Effector memory CD4-positive, alpha-beta T cell (primary cell): ENCODE measurements around the gene ZNF785.
"Not testable (repeated sequence)": the region's sequence is repeated elsewhere in the genome, so short reads cannot be mapped to it uniquely, and the experiment has no call there.

Experiments
- DNase-seq, 3 donors: peaks; one replicate each; pipeline ENCODE4 v3.0.0-alpha.2; 2020
- H3K27ac ChIP-seq: 2 replicates; pipeline ENCODE4 v1.7.0; 2013; ENCODE audit warnings: mild to moderate bottlenecking, low read length, moderate library complexity; ENCODE audit not compliant: insufficient read depth, poor library complexity, severe bottlenecking
- H3K27me3 ChIP-seq: replicated peaks from 2 replicates; pipeline ENCODE4 v1.7.0; 2013; ENCODE audit warnings: mild to moderate bottlenecking, low read length; ENCODE audit not compliant: insufficient read depth, control insufficient read depth, poor library complexity, severe bottlenecking
- H3K36me3 ChIP-seq: 2 replicates; pipeline ENCODE4 v1.7.0; 2013; ENCODE audit warnings: mild to moderate bottlenecking, low read length, moderate library complexity; ENCODE audit not compliant: control insufficient read depth, insufficient read depth
- H3K4me1 ChIP-seq: 2 replicates; pipeline ENCODE4 v1.7.0; 2013; ENCODE audit warnings: low read length, mild to moderate bottlenecking; ENCODE audit not compliant: control insufficient read depth, insufficient read depth, poor library complexity, severe bottlenecking
- H3K4me3 ChIP-seq: 2 replicates; pipeline ENCODE4 v1.7.0; 2013; ENCODE audit warnings: low read length, low read depth, mild to moderate bottlenecking; ENCODE audit not compliant: insufficient read depth, poor library complexity, severe bottlenecking
- H3K9me3 ChIP-seq: 2 replicates; pipeline ENCODE4 v1.7.0; 2013; ENCODE audit warnings: mild to moderate bottlenecking, low read length, moderate library complexity; ENCODE audit not compliant: control insufficient read depth
- total RNA-seq, 3 donors: gene quantifications; one replicate each; lab custom pipeline; 2026; lab: John Stamatoyannopoulos, UW

The ZNF785 gene
- total RNA-seq = 9.9 to 13.9 (median 12.9) reads per million in 3 donors

- Histone ChIP-seq H3K27ac (peak within 1 kb of the TSS; percentile 76), H3K9me3 (no peaks in the 10 kb centered on the region), H3K27me3 (no peaks in the 10 kb centered on the region), H3K36me3 (peaks cover 14% of the 10 kb centered on the region), H3K4me1 (peaks cover 13% of the 10 kb centered on the region), H3K4me3 (peak within 1 kb of the TSS; percentile 60)
- peak; percentile 87 to 92 (median 92) for DNase-seq
Measured at GRCh38 chr16:30585400-30586191, at the start of gene ZNF785. Gene ZNF785 (minus strand): TSS chr16:30585697. CDS start chr16:30585611, 86 bp downstream.

- Histone ChIP-seq H3K36me3 (no peaks in the 10 kb centered on the region), H3K27me3 (no peaks in the 10 kb centered on the region), H3K4me3 (peak overlapping the region; percentile 53), H3K27ac (peak overlapping the region; percentile 88), H3K9me3 (no peaks in the 10 kb centered on the region), H3K4me1 (peaks cover 18% of the 10 kb centered on the region)
- no peak for DNase-seq
Measured at GRCh38 chr16:30633526-30633925, 48.0 kb upstream of the ZNF785 start.

GRCh38 chr16:30632454-30632853 lies 47.0 kb upstream of the ZNF785 start:
- H3K4me3 ChIP-seq, H3K9me3 ChIP-seq, DNase-seq, H3K27me3 ChIP-seq, H3K27ac ChIP-seq, H3K36me3 ChIP-seq: not testable (repeated sequence)
- peaks cover 18% of the 10 kb centered on the region for H3K4me1 ChIP-seq

GRCh38 chr16:30628628-30629540 lies 43.4 kb upstream of the ZNF785 start:
- DNase-seq = peak; percentile 66 to 77 (median 66)
- Histone ChIP-seq H3K36me3 (no peaks in the 10 kb centered on the region), H3K4me1 (peaks cover 10% of the 10 kb centered on the region), H3K27ac (no peak overlapping the region), H3K4me3 (no peak overlapping the region), H3K9me3 (no peaks in the 10 kb centered on the region), H3K27me3 (no peaks in the 10 kb centered on the region)

GRCh38 chr16:30626236-30626635 lies 40.7 kb upstream of the ZNF785 start:
- no peak overlapping the region for H3K27ac ChIP-seq
- no peaks in the 10 kb centered on the region for H3K36me3 ChIP-seq
- H3K9me3 ChIP-seq = no peaks in the 10 kb centered on the region
- no peak for DNase-seq
- H3K4me3 ChIP-seq = no peak overlapping the region
- peaks cover 4% of the 10 kb centered on the region for H3K4me1 ChIP-seq
- no peaks in the 10 kb centered on the region for H3K27me3 ChIP-seq

- Histone ChIP-seq H3K27ac (no peak overlapping the region), H3K36me3 (no peaks in the 10 kb centered on the region), H3K27me3 (no peaks in the 10 kb centered on the region)
Measured at GRCh38 chr16:30623536-30624283, 38.2 kb upstream of the ZNF785 start.

GRCh38 chr16:30622455-30623032 lies 37.0 kb upstream of the ZNF785 start:
- H3K4me1 ChIP-seq = no peaks in the 10 kb centered on the region
- H3K9me3 ChIP-seq = no peaks in the 10 kb centered on the region
- DNase-seq = no peak
- no peaks in the 10 kb centered on the region for H3K36me3 ChIP-seq
- no peak overlapping the region for H3K27ac ChIP-seq
- H3K4me3 ChIP-seq = no peak overlapping the region
- no peaks in the 10 kb centered on the region for H3K27me3 ChIP-seq

More at GRCh38 chr16:30623536-30624283, 38.2 kb upstream of the ZNF785 start:
- no peak for DNase-seq
- no peak overlapping the region for H3K4me3 ChIP-seq
- no peaks in the 10 kb centered on the region for H3K9me3 ChIP-seq
- peaks cover 2% of the 10 kb centered on the region for H3K4me1 ChIP-seq

GRCh38 chr16:30621765-30622164 lies 36.3 kb upstream of the ZNF785 start:
- no peak for DNase-seq
- H3K36me3 ChIP-seq = no peaks in the 10 kb centered on the region
- H3K9me3 ChIP-seq = no peaks in the 10 kb centered on the region
- H3K27ac ChIP-seq = no peak overlapping the region
- no peaks in the 10 kb centered on the region for H3K4me1 ChIP-seq
- no peaks in the 10 kb centered on the region for H3K27me3 ChIP-seq
- no peak overlapping the region for H3K4me3 ChIP-seq

GRCh38 chr16:30620169-30620568 lies 34.7 kb upstream of the ZNF785 start:
- H3K27ac ChIP-seq = no peak overlapping the region
- DNase-seq = no peak
- H3K27me3 ChIP-seq = no peaks in the 10 kb centered on the region
- H3K36me3 ChIP-seq = no peaks in the 10 kb centered on the region
- H3K4me1 ChIP-seq = no peaks in the 10 kb centered on the region
- H3K9me3 ChIP-seq = no peaks in the 10 kb centered on the region
- no peak overlapping the region for H3K4me3 ChIP-seq
